Hepatocyte (in vitro differentiated cells): ENCODE measurements around the gene NEDD4L. TPM values are rescaled to one million over a fixed set of nuclear protein-coding genes. Genes with fewer than 3 reads are reported as not detected.

Experiments used
- DNase-seq: peaks from one replicate; pipeline ENCODE4 v3.0.0-alpha.2; 2016; ENCODE audit warnings: low spot score
- H2AFZ ChIP-seq: fragments of 200-600 bp; sonication (generic); 2 replicates; pipeline ENCODE4 v1.6.0; 2016; ENCODE audit warnings: antibody characterized with exemption, mild to moderate bottlenecking
- H3K27ac ChIP-seq: fragments of 200-600 bp; sonication (generic); 2 replicates; pipeline ENCODE4 v1.5.1; 2016; ENCODE audit warnings: mild to moderate bottlenecking
- H3K27me3 ChIP-seq: fragments of 200-600 bp; sonication (generic); 2 replicates; pipeline ENCODE4 v1.6.1; 2016
- H3K36me3 ChIP-seq: fragments of 200-600 bp; sonication (generic); replicated peaks from 2 replicates; pipeline ENCODE4 v1.5.1; 2016; ENCODE audit warnings: low read depth; ENCODE audit not compliant: insufficient read depth
- H3K4me1 ChIP-seq: fragments of 200-600 bp; sonication (generic); 2 replicates; pipeline ENCODE4 v1.5.1; 2016; ENCODE audit warnings: mild to moderate bottlenecking, moderate library complexity; ENCODE audit not compliant: insufficient read depth
- H3K4me2 ChIP-seq: fragments of 200-600 bp; sonication (generic); 2 replicates; pipeline ENCODE4 v1.6.0; 2016
- H3K4me3 ChIP-seq: fragments of 200-600 bp; sonication (generic); 2 replicates; pipeline ENCODE4 v1.5.1; 2016; ENCODE audit warnings: mild to moderate bottlenecking
- H3K79me2 ChIP-seq: fragments of 200-600 bp; sonication (generic); 2 replicates; pipeline ENCODE4 v1.6.0; 2017; ENCODE audit warnings: mild to moderate bottlenecking
- H3K9me2 ChIP-seq: fragments of 200-600 bp; sonication (generic); replicated peaks from 2 replicates; pipeline ENCODE4 v1.6.0; 2017; ENCODE audit warnings: mild to moderate bottlenecking; ENCODE audit not compliant: insufficient read depth
- H3K9me3 ChIP-seq: fragments of 200-600 bp; sonication (generic); 2 replicates; pipeline ENCODE4 v1.5.1; 2016; ENCODE audit warnings: low read depth, mild to moderate bottlenecking
- H4K20me1 ChIP-seq: fragments of 200-600 bp; sonication (generic); 2 replicates; pipeline ENCODE4 v1.6.0; 2016; ENCODE audit warnings: mild to moderate bottlenecking; ENCODE audit not compliant: insufficient read depth, poor library complexity, severe bottlenecking
- EZH2 ChIP-seq: fragments of 200-600 bp; sonication (generic); IDR thresholded peaks from 2 replicates; pipeline ENCODE4 v1.6.1; 2016; ENCODE audit warnings: antibody characterized with exemption, mild to moderate bottlenecking, borderline replicate concordance
- EZH2phosphoT487 ChIP-seq: fragments of 200-600 bp; sonication (generic); IDR thresholded peaks from one replicate; pipeline ENCODE4 v1.6.1; 2018; ENCODE audit warnings: antibody characterized with exemption, mild to moderate bottlenecking, low read depth, moderate library complexity; ENCODE audit not compliant: unreplicated experiment, severe bottlenecking
- WGBS: methylation state at CpG from one replicate; pipeline ENCODE4 v1.1.6; 2016; ENCODE audit warnings: low lambda C conversion rate; ENCODE audit errors: missing lambda C conversion rate; 5-methylcytosine and 5-hydroxymethylcytosine counted together
- polyA plus RNA-seq: library from polyadenylated mRNA; unstranded; fragments of >200 nt; fragmentation: Nextera tagmentation; extraction: Ambion mirVana; gene quantifications from 2 replicates; pipeline ENCODE4 v1.2.1, GENCODE V29; 2016
- total RNA-seq: library from RNA; depleted of rRNA; stranded (reverse); fragments of >200 nt; gene quantifications from 2 replicates; pipeline ENCODE4 v1.2.3, GENCODE V29; 2014
- TF ChIP-seq, protein P1 (sequence below): fragments of 200-600 bp; sonication (generic); IDR thresholded peaks from 2 replicates; pipeline ENCODE4 v1.5.1; 2016; ENCODE audit warnings: antibody characterized with exemption, mild to moderate bottlenecking; ENCODE audit not compliant: poor library complexity

Gene NEDD4L
- total and polyA plus RNA-seq, 2 experiments from 2014 or later = 104 to 140 TPM

DNA sequence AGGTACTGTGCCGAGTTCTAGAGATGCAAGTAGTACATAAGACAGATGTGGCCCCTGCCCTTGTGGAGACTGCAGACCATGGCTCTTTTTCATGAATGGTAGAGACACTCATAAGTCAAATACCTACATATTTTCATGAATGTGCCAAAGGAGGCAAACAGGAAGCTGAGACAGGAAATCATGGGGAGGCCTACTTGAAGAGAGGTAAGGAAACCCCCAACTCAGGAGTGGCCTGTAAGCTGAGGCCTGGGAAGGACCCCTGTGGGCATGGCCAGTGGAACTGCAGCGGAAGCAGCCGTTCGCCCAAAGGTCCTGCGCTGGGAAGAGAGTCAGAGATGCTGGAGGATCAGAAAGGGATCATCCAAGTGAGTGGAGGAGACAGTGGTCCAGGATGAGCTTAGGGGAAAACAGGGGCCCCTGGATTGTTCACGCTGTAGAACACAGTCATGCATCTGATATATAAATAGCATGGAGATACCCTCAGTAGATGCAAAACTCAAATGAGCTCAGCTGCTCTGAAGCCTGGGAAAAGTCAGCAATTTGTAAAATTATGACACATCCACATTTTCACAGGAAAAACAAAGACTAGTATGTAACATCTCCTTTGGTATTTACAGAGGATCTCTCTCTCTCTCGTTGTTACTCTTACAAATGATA lies 228.9 kb downstream of the NEDD4L start:
- TF ChIP-seq, protein P1, sequence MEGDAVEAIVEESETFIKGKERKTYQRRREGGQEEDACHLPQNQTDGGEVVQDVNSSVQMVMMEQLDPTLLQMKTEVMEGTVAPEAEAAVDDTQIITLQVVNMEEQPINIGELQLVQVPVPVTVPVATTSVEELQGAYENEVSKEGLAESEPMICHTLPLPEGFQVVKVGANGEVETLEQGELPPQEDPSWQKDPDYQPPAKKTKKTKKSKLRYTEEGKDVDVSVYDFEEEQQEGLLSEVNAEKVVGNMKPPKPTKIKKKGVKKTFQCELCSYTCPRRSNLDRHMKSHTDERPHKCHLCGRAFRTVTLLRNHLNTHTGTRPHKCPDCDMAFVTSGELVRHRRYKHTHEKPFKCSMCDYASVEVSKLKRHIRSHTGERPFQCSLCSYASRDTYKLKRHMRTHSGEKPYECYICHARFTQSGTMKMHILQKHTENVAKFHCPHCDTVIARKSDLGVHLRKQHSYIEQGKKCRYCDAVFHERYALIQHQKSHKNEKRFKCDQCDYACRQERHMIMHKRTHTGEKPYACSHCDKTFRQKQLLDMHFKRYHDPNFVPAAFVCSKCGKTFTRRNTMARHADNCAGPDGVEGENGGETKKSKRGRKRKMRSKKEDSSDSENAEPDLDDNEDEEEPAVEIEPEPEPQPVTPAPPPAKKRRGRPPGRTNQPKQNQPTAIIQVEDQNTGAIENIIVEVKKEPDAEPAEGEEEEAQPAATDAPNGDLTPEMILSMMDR = no peak
- TF ChIP-seq EZH2 (no peak), EZH2phosphoT487 (no peak)
- Histone ChIP-seq H3K36me3 (no peaks in the 10 kb centered on the region), H3K27ac (no peak overlapping the region), H3K27me3 (no peaks in the 10 kb centered on the region), H3K9me2 (no peaks in the 10 kb centered on the region), H2AFZ (no peak overlapping the region), H3K4me3 (no peak overlapping the region), H3K4me1 (peaks cover 48% of the 10 kb centered on the region), H4K20me1 (peaks cover 4% of the 10 kb centered on the region), H3K79me2 (peaks cover 95% of the 10 kb centered on the region), H3K4me2 (no peak overlapping the region), H3K9me3 (no peaks in the 10 kb centered on the region)
- no peak for DNase-seq
- 91% methylated on average over 7 of the region's 7 CpGs for WGBS

DNA sequence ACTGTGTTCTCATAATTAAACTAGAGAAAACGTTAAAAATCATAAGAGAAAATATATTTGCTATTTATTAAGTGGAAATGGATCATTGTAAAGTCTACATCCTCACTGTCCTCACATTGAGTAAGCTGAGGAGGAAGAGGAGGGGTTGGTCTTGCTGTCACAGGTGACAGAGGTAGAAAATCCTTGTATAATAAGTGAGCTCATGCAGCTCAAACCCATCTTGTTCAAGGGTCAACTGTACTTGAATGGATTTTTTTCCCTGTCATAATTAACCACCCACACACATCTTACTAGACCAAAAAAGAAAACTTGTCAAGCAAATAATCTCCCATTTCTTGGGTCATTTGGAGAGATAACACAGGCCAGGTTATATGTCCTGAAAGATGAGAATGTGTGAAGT lies 231.2 kb downstream of the NEDD4L start:
- no peaks in the 10 kb centered on the region for H3K9me2 ChIP-seq
- peaks cover 100% of the 10 kb centered on the region for H3K79me2 ChIP-seq
- peaks cover 34% of the 10 kb centered on the region for H3K4me1 ChIP-seq
- TF ChIP-seq, protein P1 = no peak
- TF ChIP-seq EZH2 = no peak
- H3K27ac ChIP-seq = no peak overlapping the region
- H3K4me2 ChIP-seq = no peak overlapping the region
- H2AFZ ChIP-seq = no peak overlapping the region
- no peaks in the 10 kb centered on the region for H3K27me3 ChIP-seq
- H3K36me3 ChIP-seq = no peaks in the 10 kb centered on the region
- H3K4me3 ChIP-seq = no peak overlapping the region
- DNase-seq = no peak
- no peaks in the 10 kb centered on the region for H4K20me1 ChIP-seq
- no peaks in the 10 kb centered on the region for H3K9me3 ChIP-seq
- 94% methylated on average over 1 of the region's 1 CpG for WGBS

DNA sequence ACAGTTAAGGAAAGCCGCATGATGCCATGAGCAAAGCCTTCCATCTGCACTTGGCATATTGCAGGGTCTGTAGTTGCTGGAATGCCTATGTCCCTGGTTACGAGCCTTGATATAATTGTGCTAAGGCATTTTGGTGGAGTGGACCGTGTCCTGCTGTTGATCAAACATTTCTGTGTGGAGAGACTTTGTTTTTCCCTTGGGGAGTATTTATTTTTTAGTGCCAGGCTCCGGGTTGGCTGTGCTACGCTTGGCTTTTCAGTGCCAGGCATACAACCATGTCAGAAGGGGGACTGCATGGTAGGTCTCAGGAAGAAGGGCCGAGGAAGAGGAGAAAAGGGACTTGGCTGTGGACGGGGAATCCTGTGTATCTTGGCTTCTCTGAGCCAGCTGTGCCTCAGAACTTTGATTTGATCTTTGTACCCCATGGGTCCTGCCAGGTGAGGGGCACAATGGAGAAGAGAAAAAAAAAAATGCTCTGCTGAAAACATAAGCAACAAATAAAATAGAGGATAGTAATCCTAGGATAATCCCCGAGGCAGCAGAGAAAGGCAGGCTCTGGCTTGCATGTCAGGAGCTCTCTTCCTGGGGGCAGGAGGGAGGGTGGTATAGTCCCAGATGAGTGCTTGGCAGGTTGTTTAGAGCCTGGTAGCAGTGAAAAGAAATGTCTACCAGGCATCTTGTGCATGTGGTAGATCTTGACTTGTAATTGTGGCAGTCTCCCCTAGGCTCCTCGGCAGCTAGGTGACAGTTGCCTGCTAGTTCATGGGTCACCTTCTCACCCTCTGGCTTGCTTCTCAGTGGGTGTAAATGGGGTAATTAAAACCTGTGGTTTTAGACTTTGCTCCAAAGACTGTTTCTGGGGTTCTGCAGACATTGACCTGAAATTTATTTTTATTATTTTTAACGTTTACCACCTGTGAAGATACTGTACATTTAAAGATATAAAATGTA lies 233.0 kb downstream of the NEDD4L start:
- Histone ChIP-seq H3K4me2 (peak overlapping the region; percentile 34), H2AFZ (no peak overlapping the region), H4K20me1 (no peaks in the 10 kb centered on the region), H3K27ac (peak overlapping the region; percentile 22), H3K27me3 (no peaks in the 10 kb centered on the region), H3K36me3 (no peaks in the 10 kb centered on the region), H3K79me2 (peaks cover 99% of the 10 kb centered on the region), H3K4me1 (peaks cover 17% of the 10 kb centered on the region), H3K9me3 (no peaks in the 10 kb centered on the region), H3K4me3 (no peak overlapping the region), H3K9me2 (no peaks in the 10 kb centered on the region)
- no peak for DNase-seq
- 72% methylated on average over 10 of the region's 10 CpGs for WGBS
- TF ChIP-seq, protein P1 = no peak
- no peak for TF ChIP-seq EZH2phosphoT487
- no peak for TF ChIP-seq EZH2
